ENCODE results near the gene CASP9.

Gene CASP9

GRCh38 chr1:15444468-15445389 lies 79.3 kb downstream of the CASP9 start:
- no peak for DNase-seq

- DNase-seq: no peak
Measured at GRCh38 chr1:15443281-15443680, 80.7 kb downstream of the CASP9 start.

GRCh38 chr1:15442759-15443158 lies 81.3 kb downstream of the CASP9 start:
- no peak for DNase-seq

- DNase-seq: no peak
Measured at GRCh38 chr1:15442119-15442518, 81.9 kb downstream of the CASP9 start.
